ENCODE results near the gene EMILIN1.

EMILIN1 gene

GRCh38 chr2:27127883-27128667 is 49.7 kb downstream of the EMILIN1 start:
- DNase-seq: no peak

- no peak for DNase-seq
Observed at GRCh38 chr2:27128668-27129571, 50.5 kb downstream of the EMILIN1 start.

DNA sequence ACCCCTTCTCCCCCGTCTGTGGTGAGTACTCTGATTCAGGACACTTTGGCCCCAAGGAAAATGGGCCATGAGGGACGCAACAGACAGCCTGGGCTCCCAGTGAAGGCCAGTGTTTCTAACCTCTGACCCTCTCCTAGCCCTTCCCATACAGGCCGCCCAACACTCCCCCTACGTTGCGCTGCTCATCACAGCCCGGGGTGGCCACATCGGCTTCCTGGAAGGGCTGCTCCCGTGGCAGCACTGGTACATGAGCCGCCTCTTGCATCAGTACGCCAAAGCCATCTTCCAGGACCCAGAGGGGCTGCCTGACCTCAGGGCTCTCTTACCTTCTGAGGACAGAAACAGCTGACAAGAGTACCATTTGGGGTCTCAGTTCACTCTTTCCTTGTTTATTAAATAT is 52.0 kb downstream of the EMILIN1 start:
- DNase-seq: no peak

DNA sequence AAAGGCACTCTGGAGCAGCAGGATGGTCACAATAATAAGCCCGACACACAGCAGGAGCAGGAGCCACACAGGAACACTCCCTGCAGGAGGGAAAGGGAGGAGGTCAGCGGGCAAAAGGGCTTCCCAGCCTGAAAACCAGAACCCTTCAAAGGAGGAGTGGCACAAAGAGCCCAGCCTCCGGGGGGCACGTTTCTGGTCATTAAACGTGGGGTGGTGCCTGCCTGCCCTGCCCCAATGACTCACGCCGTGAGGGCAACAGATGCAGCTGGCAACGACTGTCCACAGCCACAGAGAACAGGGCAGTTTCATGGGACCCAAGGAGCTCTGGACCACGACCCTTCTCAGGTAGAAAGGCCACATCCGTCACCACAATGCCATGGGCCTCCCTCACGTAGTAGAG is 53.0 kb downstream of the EMILIN1 start:
- DNase-seq: no peak

DNA sequence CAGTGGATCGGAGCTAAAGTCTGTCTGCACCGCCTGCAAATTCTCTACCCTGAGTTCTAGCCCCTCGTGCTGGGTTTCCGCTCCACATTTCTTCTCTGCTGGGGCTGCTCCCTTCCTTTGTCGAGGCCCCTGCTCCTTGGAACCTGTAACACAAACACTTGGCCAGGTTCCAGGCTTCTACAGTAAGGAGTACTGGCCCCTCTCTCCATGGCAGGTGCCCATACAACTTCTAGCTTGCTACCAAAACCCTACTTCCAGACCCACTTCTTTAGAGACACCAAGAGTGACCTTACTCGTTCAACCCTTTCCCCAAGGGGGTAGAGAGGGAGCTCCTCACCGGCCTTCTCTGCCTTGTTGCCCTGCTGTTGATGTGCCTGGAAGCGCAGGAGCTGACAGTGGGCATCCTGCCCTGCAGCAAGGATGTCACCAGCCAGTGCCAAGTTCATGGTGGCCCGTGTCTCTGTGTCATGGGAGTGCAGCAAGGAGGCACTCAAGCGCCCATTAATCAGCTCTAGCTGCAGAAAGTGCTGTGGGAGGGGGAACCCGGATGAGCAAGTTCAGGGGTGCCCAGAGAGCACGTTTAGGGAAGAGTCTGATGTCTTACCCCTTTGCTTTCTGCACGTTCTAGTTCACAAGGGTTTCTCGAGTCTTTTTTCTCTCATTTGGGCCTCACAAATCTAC is 54.9 kb downstream of the EMILIN1 start:
- no peak for DNase-seq

GRCh38 chr2:27133905-27134780 is 55.7 kb downstream of the EMILIN1 start, which contains the start of gene PREB:
Gene PREB, minus strand, starts transcription at chr2:27134636. Its CDS starts 215 bp downstream, at chr2:27134421.
- DNase-seq: peak; percentile 96

DNA sequence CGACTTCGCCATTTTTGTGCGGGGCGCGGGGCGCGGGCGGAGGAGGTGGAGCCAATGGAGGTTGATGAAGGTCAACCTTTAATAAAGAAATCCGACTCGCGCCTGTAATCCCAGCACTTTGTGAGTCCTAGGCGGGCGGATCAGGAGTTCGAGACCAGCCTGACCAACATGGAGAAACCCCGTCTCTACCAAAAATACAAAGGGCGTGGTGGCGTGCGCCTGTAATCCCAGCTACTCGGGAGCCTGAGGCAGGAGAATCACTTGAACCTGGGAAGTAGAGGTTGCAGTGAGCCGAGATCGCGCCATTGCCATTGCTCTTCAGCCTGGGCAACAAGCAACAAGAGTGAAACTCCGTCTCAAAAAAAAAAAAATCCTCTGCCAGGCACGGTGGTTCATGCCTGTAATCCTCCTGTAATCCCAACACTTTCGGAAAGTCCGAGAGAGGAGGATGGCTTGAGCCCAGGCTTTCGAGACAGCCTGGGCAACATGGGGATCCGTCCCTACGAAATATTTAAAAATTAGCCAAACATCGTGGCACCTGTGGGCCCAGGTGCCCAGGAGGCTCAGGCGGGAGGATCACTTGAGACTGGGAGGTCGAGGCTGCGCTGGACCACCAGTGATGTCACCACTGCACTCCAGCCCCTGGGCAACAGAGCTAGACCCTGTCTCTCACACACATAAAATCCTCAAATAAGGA is 56.5 kb downstream of the EMILIN1 start:
- no peak for DNase-seq

- DNase-seq: no peak
Observed at GRCh38 chr2:27135478-27135955, 57.1 kb downstream of the EMILIN1 start.
